ENCODE data around the gene AP1M1.
A peak's percentile ranks its signal among the peaks of the same experiment; 100 is the strongest.

Gene AP1M1

GRCh38 chr19:16259385-16260159 is 61.9 kb downstream of the AP1M1 start:
- no peaks in the 10 kb centered on the region for H3K36me3 ChIP-seq (ENCODE audit: insufficient read depth, low read length)
- H3K9me3 ChIP-seq (ENCODE audit: low read length) = no peaks in the 10 kb centered on the region
- H2AFZ ChIP-seq (ENCODE audit: low read depth, low read length) = no peak overlapping the region
- H3K4me1 ChIP-seq (ENCODE audit: insufficient read depth, low read length) = no peaks in the 10 kb centered on the region
- H3K4me3 ChIP-seq (ENCODE audit: low read length) = no peak overlapping the region
- peaks cover 14% of the 10 kb centered on the region for H3K27me3 ChIP-seq (ENCODE audit: insufficient read depth, low read length)

- no peak overlapping the region for H3K4me3 ChIP-seq (ENCODE audit: low read length)
- H3K36me3 ChIP-seq (ENCODE audit: insufficient read depth, low read length) = no peaks in the 10 kb centered on the region
- no peaks in the 10 kb centered on the region for H3K9me3 ChIP-seq (ENCODE audit: low read length)
- H2AFZ ChIP-seq (ENCODE audit: low read depth, low read length) = no peak overlapping the region
- peaks cover 14% of the 10 kb centered on the region for H3K27me3 ChIP-seq (ENCODE audit: insufficient read depth, low read length)
- H3K4me1 ChIP-seq (ENCODE audit: insufficient read depth, low read length) = no peaks in the 10 kb centered on the region
Observed at GRCh38 chr19:16260160-16260811, 62.6 kb downstream of the AP1M1 start.

- H3K27me3 ChIP-seq (ENCODE audit: insufficient read depth, low read length) = peaks cover 14% of the 10 kb centered on the region
- no peaks in the 10 kb centered on the region for H3K36me3 ChIP-seq (ENCODE audit: insufficient read depth, low read length)
- no peak overlapping the region for H3K4me3 ChIP-seq (ENCODE audit: low read length)
- no peaks in the 10 kb centered on the region for H3K4me1 ChIP-seq (ENCODE audit: insufficient read depth, low read length)
- H3K9me3 ChIP-seq (ENCODE audit: low read length) = no peaks in the 10 kb centered on the region
- H2AFZ ChIP-seq (ENCODE audit: low read depth, low read length) = no peak overlapping the region
Observed at GRCh38 chr19:16260812-16261161, 63.1 kb downstream of the AP1M1 start.

- Histone ChIP-seq H3K36me3 (ENCODE audit: insufficient read depth, low read length) (no peaks in the 10 kb centered on the region), H3K4me1 (ENCODE audit: insufficient read depth, low read length) (no peaks in the 10 kb centered on the region), H2AFZ (ENCODE audit: low read depth, low read length) (no peak overlapping the region), H3K27me3 (ENCODE audit: insufficient read depth, low read length) (peaks cover 14% of the 10 kb centered on the region), H3K4me3 (ENCODE audit: low read length) (no peak overlapping the region), H3K9me3 (ENCODE audit: low read length) (no peaks in the 10 kb centered on the region)
Observed at GRCh38 chr19:16261584-16262368, 64.1 kb downstream of the AP1M1 start.

- Histone ChIP-seq H3K9me3 (ENCODE audit: low read length) (no peaks in the 10 kb centered on the region), H3K36me3 (ENCODE audit: insufficient read depth, low read length) (no peaks in the 10 kb centered on the region)
Observed at GRCh38 chr19:16262618-16263017, 64.9 kb downstream of the AP1M1 start.

GRCh38 chr19:16263141-16263761 is 65.5 kb downstream of the AP1M1 start:
- Histone ChIP-seq H3K4me3 (ENCODE audit: low read length) (no peak overlapping the region), H3K4me1 (ENCODE audit: insufficient read depth, low read length) (no peaks in the 10 kb centered on the region), H3K27me3 (ENCODE audit: insufficient read depth, low read length) (peaks cover 14% of the 10 kb centered on the region), H3K9me3 (ENCODE audit: low read length) (no peaks in the 10 kb centered on the region), H3K36me3 (ENCODE audit: insufficient read depth, low read length) (no peaks in the 10 kb centered on the region), H2AFZ (ENCODE audit: low read depth, low read length) (no peak overlapping the region)

More at GRCh38 chr19:16262618-16263017, 64.9 kb downstream of the AP1M1 start:
- Histone ChIP-seq H2AFZ (ENCODE audit: low read depth, low read length) (no peak overlapping the region), H3K4me3 (ENCODE audit: low read length) (no peak overlapping the region), H3K4me1 (ENCODE audit: insufficient read depth, low read length) (no peaks in the 10 kb centered on the region), H3K27me3 (ENCODE audit: insufficient read depth, low read length) (peaks cover 14% of the 10 kb centered on the region)

- H3K27me3 ChIP-seq (ENCODE audit: insufficient read depth, low read length) = peaks cover 14% of the 10 kb centered on the region
- H3K4me1 ChIP-seq (ENCODE audit: insufficient read depth, low read length) = no peaks in the 10 kb centered on the region
- H3K9me3 ChIP-seq (ENCODE audit: low read length) = no peaks in the 10 kb centered on the region
- no peaks in the 10 kb centered on the region for H3K36me3 ChIP-seq (ENCODE audit: insufficient read depth, low read length)
- no peak overlapping the region for H2AFZ ChIP-seq (ENCODE audit: low read depth, low read length)
- no peak overlapping the region for H3K4me3 ChIP-seq (ENCODE audit: low read length)
Observed at GRCh38 chr19:16265205-16265604, 67.5 kb downstream of the AP1M1 start.

- Histone ChIP-seq H3K9me3 (ENCODE audit: low read length) (no peaks in the 10 kb centered on the region), H3K4me1 (ENCODE audit: insufficient read depth, low read length) (no peaks in the 10 kb centered on the region), H3K4me3 (ENCODE audit: low read length) (no peak overlapping the region), H3K36me3 (ENCODE audit: insufficient read depth, low read length) (no peaks in the 10 kb centered on the region), H2AFZ (ENCODE audit: low read depth, low read length) (no peak overlapping the region), H3K27me3 (ENCODE audit: insufficient read depth, low read length) (peaks cover 14% of the 10 kb centered on the region)
Observed at GRCh38 chr19:16265890-16266585, 68.3 kb downstream of the AP1M1 start.

GRCh38 chr19:16266586-16266942 is 68.9 kb downstream of the AP1M1 start:
- no peaks in the 10 kb centered on the region for H3K36me3 ChIP-seq (ENCODE audit: insufficient read depth, low read length)
- H3K4me3 ChIP-seq (ENCODE audit: low read length) = no peak overlapping the region
- H3K4me1 ChIP-seq (ENCODE audit: insufficient read depth, low read length) = no peaks in the 10 kb centered on the region
- peaks cover 11% of the 10 kb centered on the region for H3K27me3 ChIP-seq (ENCODE audit: insufficient read depth, low read length)
- no peaks in the 10 kb centered on the region for H3K9me3 ChIP-seq (ENCODE audit: low read length)
- no peak overlapping the region for H2AFZ ChIP-seq (ENCODE audit: low read depth, low read length)

- H3K27me3 ChIP-seq (ENCODE audit: insufficient read depth, low read length) = no peaks in the 10 kb centered on the region
- peaks cover 11% of the 10 kb centered on the region for H3K4me1 ChIP-seq (ENCODE audit: insufficient read depth, low read length)
- no peak overlapping the region for H3K4me3 ChIP-seq (ENCODE audit: low read length)
- H3K9me3 ChIP-seq (ENCODE audit: low read length) = no peaks in the 10 kb centered on the region
- H2AFZ ChIP-seq (ENCODE audit: low read depth, low read length) = no peak overlapping the region
- H3K36me3 ChIP-seq (ENCODE audit: insufficient read depth, low read length) = no peaks in the 10 kb centered on the region
Observed at GRCh38 chr19:16268676-16269319, 71.1 kb downstream of the AP1M1 start.

GRCh38 chr19:16272945-16273344 is 75.2 kb downstream of the AP1M1 start:
- Histone ChIP-seq H3K4me1 (ENCODE audit: insufficient read depth, low read length) (peaks cover 11% of the 10 kb centered on the region), H2AFZ (ENCODE audit: low read depth, low read length) (peak overlapping the region; percentile 23), H3K4me3 (ENCODE audit: low read length) (peak overlapping the region; percentile 12), H3K27me3 (ENCODE audit: insufficient read depth, low read length) (no peaks in the 10 kb centered on the region), H3K36me3 (ENCODE audit: insufficient read depth, low read length) (no peaks in the 10 kb centered on the region), H3K9me3 (ENCODE audit: low read length) (no peaks in the 10 kb centered on the region)

- H3K9me3 ChIP-seq (ENCODE audit: low read length) = no peaks in the 10 kb centered on the region
- no peak overlapping the region for H3K4me3 ChIP-seq (ENCODE audit: low read length)
- no peaks in the 10 kb centered on the region for H3K36me3 ChIP-seq (ENCODE audit: insufficient read depth, low read length)
- no peaks in the 10 kb centered on the region for H3K27me3 ChIP-seq (ENCODE audit: insufficient read depth, low read length)
- H3K4me1 ChIP-seq (ENCODE audit: insufficient read depth, low read length) = peaks cover 11% of the 10 kb centered on the region
- no peak overlapping the region for H2AFZ ChIP-seq (ENCODE audit: low read depth, low read length)
Observed at GRCh38 chr19:16274447-16274846, 76.7 kb downstream of the AP1M1 start.

Measured in neuron (in vitro differentiated cells).